ENCODE results near the gene OTUD5. TPM values are rescaled to one million over a fixed set of nuclear protein-coding genes. Genes with fewer than 3 reads are reported as not detected.

OTUD5 gene
- total RNA-seq, 1 experiment from 2014 or later = 52.6 TPM

DNA sequence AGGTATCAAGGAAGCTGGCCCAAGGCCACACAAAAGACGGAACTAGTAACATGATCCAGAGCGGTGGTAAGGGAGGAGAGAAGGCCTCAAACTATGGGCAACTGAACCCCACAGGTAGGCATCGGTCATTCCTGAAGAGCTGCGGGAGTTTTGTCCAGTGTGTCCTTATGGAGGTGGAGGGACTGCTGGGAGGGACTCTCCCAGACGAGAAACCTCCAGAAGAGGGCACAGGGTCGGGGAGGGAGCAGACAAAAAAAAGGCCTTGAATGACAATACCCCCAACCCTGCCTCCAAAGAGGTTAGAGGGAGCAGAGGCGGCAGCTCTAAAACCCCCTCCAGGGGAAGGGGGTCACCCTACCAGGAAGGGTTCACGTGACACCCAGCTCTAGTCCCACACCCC is 53.2 kb downstream of the OTUD5 start (continued):
- TF ChIP-seq ZMAT4 (CRISPR knock-in tag; IDR thresholded peaks at IDR 0.05) (no peak), MLX (CRISPR knock-in tag; IDR thresholded peaks at IDR 0.05) (no peak), ZNF263 (CRISPR knock-in tag; IDR thresholded peaks at IDR 0.05; ENCODE audit: low read depth) (no peak), JUN (CRISPR knock-in tag; IDR thresholded peaks at IDR 0.05) (no peak), ETV6 (CRISPR knock-in tag; IDR thresholded peaks at IDR 0.05) (no peak)

GRCh38 chrX:48903290-48903689 is 54.1 kb downstream of the OTUD5 start:
- CTCF ChIA-PET = interaction anchor here (0.9 to 1.6 kb wide), 2 partner anchors 11 to 12 kb away, joined by 3 to 4 read pairs; no protein-coding TSS in a partner anchor
- peaks cover 19% of the 10 kb centered on the region for H3K36me3 Mint-ChIP-seq
- H3K4me1 Mint-ChIP-seq = 0 out of 2 replicates have a peak, but pooled peaks cover 3% of the 10 kb centered on the region
- POLR2A ChIA-PET = interaction anchor here (0.5 to 1.0 kb wide), 2 partner anchors 8 to 75 kb away, joined by 4 to 5 read pairs; partner anchors contain the start of gene SLC35A2
- no peak overlapping the region for H3K4me3 Mint-ChIP-seq
- H3K27me3 Mint-ChIP-seq (ENCODE audit: low read depth) = no peaks in the 10 kb centered on the region
- H3K27ac Mint-ChIP-seq = no peak overlapping the region
- DNase-seq (ENCODE audit: low spot score) (no peak), ATAC-seq (no peak)
- H3K9me3 Mint-ChIP-seq = no peaks in the 10 kb centered on the region
- TF ChIP-seq TEAD4 (CRISPR knock-in tag; IDR thresholded peaks at IDR 0.05) (no peak), ZNF138 (CRISPR knock-in tag; conservative IDR thresholded peaks at IDR 0.05) (no peak), ZNF219 (CRISPR knock-in tag; IDR thresholded peaks at IDR 0.05; ENCODE audit: borderline replicate concordance) (no peak)

- Mint-ChIP-seq H3K36me3 (peaks cover 19% of the 10 kb centered on the region), H3K4me1 (0 out of 2 replicates have a peak, but pooled peaks cover 3% of the 10 kb centered on the region), H3K4me3 (no peak overlapping the region), H3K27me3 (ENCODE audit: low read depth) (no peaks in the 10 kb centered on the region), H3K27ac (no peak overlapping the region), H3K9me3 (no peaks in the 10 kb centered on the region)
- ChIA-PET POLR2A (interaction anchor here (0.5 to 1.0 kb wide), 2 partner anchors 9 to 75 kb away, joined by 4 to 5 read pairs; partner anchors contain the start of gene SLC35A2), CTCF (interaction anchor here (0.9 to 1.6 kb wide), 2 partner anchors 10 to 11 kb away, joined by 3 to 4 read pairs; no protein-coding TSS in a partner anchor)
- ATAC-seq (no peak), DNase-seq (ENCODE audit: low spot score) (no peak)
- TF ChIP-seq GABPB1 (CRISPR knock-in tag; IDR thresholded peaks at IDR 0.05) (no peak), ZNF671 (CRISPR knock-in tag; IDR thresholded peaks at IDR 0.05) (no peak), NR3C1 (CRISPR knock-in tag; conservative IDR thresholded peaks at IDR 0.05; ENCODE audit: low read depth) (no peak)
Observed at GRCh38 chrX:48902776-48903175, 54.6 kb downstream of the OTUD5 start.

- no peaks in the 10 kb centered on the region for H3K27me3 Mint-ChIP-seq (ENCODE audit: low read depth)
- TF ChIP-seq SP1 (CRISPR knock-in tag; conservative IDR thresholded peaks at IDR 0.05) (no peak), ZNF396 (CRISPR knock-in tag; IDR thresholded peaks at IDR 0.05; ENCODE audit: borderline replicate concordance) (no peak), RELA (CRISPR knock-in tag; IDR thresholded peaks at IDR 0.05; ENCODE audit: borderline replicate concordance) (no peak), OVOL2 (CRISPR knock-in tag; IDR thresholded peaks at IDR 0.05; ENCODE audit: borderline replicate concordance) (no peak), MAX (CRISPR knock-in tag; IDR thresholded peaks at IDR 0.05) (no peak), ZMAT4 (CRISPR knock-in tag; IDR thresholded peaks at IDR 0.05) (no peak)
- TF ChIP-seq, protein P1, sequence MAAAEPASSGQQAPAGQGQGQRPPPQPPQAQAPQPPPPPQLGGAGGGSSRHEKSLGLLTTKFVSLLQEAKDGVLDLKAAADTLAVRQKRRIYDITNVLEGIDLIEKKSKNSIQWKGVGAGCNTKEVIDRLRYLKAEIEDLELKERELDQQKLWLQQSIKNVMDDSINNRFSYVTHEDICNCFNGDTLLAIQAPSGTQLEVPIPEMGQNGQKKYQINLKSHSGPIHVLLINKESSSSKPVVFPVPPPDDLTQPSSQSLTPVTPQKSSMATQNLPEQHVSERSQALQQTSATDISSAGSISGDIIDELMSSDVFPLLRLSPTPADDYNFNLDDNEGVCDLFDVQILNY (CRISPR knock-in tag; IDR thresholded peaks at IDR 0.05) = no peak
- ATAC-seq = no peak
- H3K4me3 Mint-ChIP-seq = no peak overlapping the region
- peaks cover 19% of the 10 kb centered on the region for H3K36me3 Mint-ChIP-seq
- H3K27ac Mint-ChIP-seq = no peak overlapping the region
- ChIA-PET POLR2A (no interaction called here), CTCF (no interaction called here)
- no peak for DNase-seq (ENCODE audit: low spot score)
- H3K9me3 Mint-ChIP-seq = no peaks in the 10 kb centered on the region
- 0 out of 2 replicates have a peak, but pooled peaks cover 3% of the 10 kb centered on the region for H3K4me1 Mint-ChIP-seq
Observed at GRCh38 chrX:48902135-48902534, 55.3 kb downstream of the OTUD5 start.
